ENCODE data around the gene ZNF219. TPM values are rescaled to one million over a fixed set of nuclear protein-coding genes. Genes with fewer than 3 reads are reported as not detected.
A peak's percentile ranks its signal among the peaks of the same experiment; 100 is the strongest.

Gene ZNF219
- total and polyA plus RNA-seq, 10 of the 15 experiments (the other 5 are each of a cell fraction or from before 2014, with no cell fraction given): 0.16 to 6.4 (median 1.9) TPM

DNA sequence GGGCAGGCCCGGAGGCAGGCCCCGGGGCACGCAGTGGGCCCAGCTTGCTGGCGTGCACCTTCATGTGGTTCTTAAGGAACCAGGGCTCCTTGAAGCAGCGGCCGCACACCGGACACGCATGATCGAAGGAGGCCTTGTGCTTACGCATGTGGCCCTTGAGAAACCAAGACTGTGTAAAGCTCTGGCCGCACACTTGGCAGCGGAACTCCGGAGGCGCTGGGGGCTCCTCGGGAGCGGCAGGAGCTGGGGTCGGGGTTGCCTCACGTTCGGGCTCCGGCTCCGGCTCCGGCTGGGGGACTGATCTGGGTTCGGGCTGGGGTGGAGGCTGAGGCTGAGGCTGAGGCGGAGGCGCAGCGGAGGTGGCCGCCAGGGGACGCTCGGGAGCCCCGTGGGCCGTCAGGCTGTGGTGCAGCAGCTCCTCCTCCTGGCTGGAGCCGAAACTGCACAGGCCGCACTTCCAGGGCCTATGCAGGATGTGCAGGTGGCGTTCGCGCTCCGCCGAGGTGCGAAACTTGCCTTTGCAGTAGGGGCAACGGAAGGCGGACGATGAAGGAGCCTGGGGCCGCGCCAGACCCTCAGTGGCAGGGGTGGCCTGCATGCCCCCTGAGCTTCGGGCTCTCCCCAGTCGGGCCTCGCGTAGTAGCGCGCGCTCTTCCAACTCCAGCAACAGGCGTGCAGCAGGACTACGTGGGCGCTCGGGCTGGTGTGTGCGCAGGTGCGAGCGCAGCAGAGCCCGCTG lies 6.0 kb downstream of the ZNF219 start:
- no peak overlapping the region for H3K4me2 ChIP-seq (ENCODE audit: control insufficient read depth, insufficient read depth)
- H4K20me1 ChIP-seq (ENCODE audit: control insufficient read depth, insufficient read depth): no peaks in the 10 kb centered on the region
- H3K27ac ChIP-seq (ENCODE audit: control insufficient read depth, insufficient read depth): no peak overlapping the region
- no peaks in the 10 kb centered on the region for H3K9me3 ChIP-seq (replicated peaks; ENCODE audit: control insufficient read depth, insufficient read depth, low read length)
- ATAC-seq (peak; percentile 92), FAIRE-seq (peak; percentile 74), DNase-seq (ENCODE audit: low read depth, low spot score) (no peak)
- in situ Hi-C loops (cut with MboI) (no loop called here), intact Hi-C loops (cut with micrococcal nuclease; ENCODE audit: unreplicated experiment) (loop anchor here (1.0 kb wide), 3 partner anchors 15 to 78 kb away; no protein-coding TSS in a partner anchor)
- CTCF ChIA-PET: interaction anchor here (0.6 to 6.9 kb wide), 18 partner anchors 8 to 85 kb away, joined by 3 to 194 read pairs (median 6); partner anchors contain the start of genes ARHGEF40, RNASE8 and TMEM253
- no peaks in the 10 kb centered on the region for H3K36me3 ChIP-seq (ENCODE audit: control insufficient read depth in 2 of 2, insufficient read depth in 2 of 2, low read length in 1 of 2)
- RAD21 ChIA-PET (ENCODE audit: unreplicated experiment): interaction anchor here (0.7 to 3.2 kb wide), 11 partner anchors 11 to 406 kb away, joined by 3 to 51 read pairs (median 4); partner anchors contain the start of genes ARHGEF40 and TMEM253
- H3K9ac ChIP-seq (ENCODE audit: control insufficient read depth, insufficient read depth, low read length): no peak overlapping the region
- H3K27me3 ChIP-seq (replicated peaks in 1 of 2; ENCODE audit: control insufficient read depth in 2 of 2, insufficient read depth in 2 of 2, low read length in 1 of 2): peaks cover 0 to 3% of the 10 kb centered on the region in 2 experiments; a peak in 2 of 4 replicates
- H3K4me1 ChIP-seq (ENCODE audit: control insufficient read depth, insufficient read depth, low read length): no peaks in the 10 kb centered on the region
- BruUV-seq (replicated peaks): no TSS peak
- H3K4me3 ChIP-seq: no peak overlapping the region
- no peaks in the 10 kb centered on the region for H3K79me2 ChIP-seq (ENCODE audit: control insufficient read depth, insufficient read depth, low read length)
- no peak overlapping the region for H2AFZ ChIP-seq (ENCODE audit: control insufficient read depth, low read depth, low read length)
- WGBS (ENCODE audit: insufficient coverage, insufficient replicate concordance, low lambda C conversion rate, missing lambda C conversion rate): 27% methylated on average over 56 of the region's 59 CpGs
- SMC1A ChIA-PET (ENCODE audit: uncharacterized antibody, unreplicated experiment): interaction anchor here (0.9 to 5.9 kb wide), 6 partner anchors 9 to 78 kb away, joined by 5 to 78 read pairs (median 8); partner anchors contain the start of gene TMEM253
- POLR2A ChIA-PET: interaction anchor here (0.7 to 1.9 kb wide), 3 partner anchors 9 to 12 kb away, joined by 3 to 5 read pairs (median 4); no protein-coding TSS in a partner anchor
- TF ChIP-seq GABPA (IDR thresholded peaks at IDR 0.05; ENCODE audit: low read depth) (no peak), SUZ12 (IDR thresholded peaks at IDR 0.05; ENCODE audit: unreplicated experiment) (no peak), YBX1 (IDR thresholded peaks at IDR 0.05) (no peak), FOXM1 (IDR thresholded peaks at IDR 0.05; ENCODE audit: low read depth, low read length) (0 out of 2 replicates have a peak, but pooled peaks have one; percentile 57), BCL11A (IDR thresholded peaks at IDR 0.05; ENCODE audit: low read depth, low read length) (no peak), HCFC1 (IDR thresholded peaks at IDR 0.05; ENCODE audit: low read length) (peak; percentile 51; the same call in 1 of the 2 replicates), ASH2L (IDR thresholded peaks at IDR 0.05; ENCODE audit: borderline replicate concordance, low read depth) (no peak), ESRRA (IDR thresholded peaks at IDR 0.05; ENCODE audit: low read length) (no peak), SMAD1 (IDR thresholded peaks at IDR 0.05; ENCODE audit: low read depth, partially characterized antibody) (no peak), SUPT20H (IDR thresholded peaks at IDR 0.05; ENCODE audit: borderline replicate concordance, control insufficient read depth, low read depth, low read length) (no peak), MEF2B (IDR thresholded peaks at IDR 0.05; ENCODE audit: partially characterized antibody, poor library complexity, severe bottlenecking) (no peak), BHLHE40 (IDR thresholded peaks at IDR 0.05; ENCODE audit: borderline replicate concordance in 1 of 2, low read depth in 2 of 2, low read length in 1 of 2) (peak; percentile 24 to 58; a peak in 1 of 4 replicates), CBX5 (IDR thresholded peaks at IDR 0.05; ENCODE audit: low read depth) (peak; percentile 82; the same call in 1 of the 2 replicates)
- TF ChIP-seq, protein P1, sequence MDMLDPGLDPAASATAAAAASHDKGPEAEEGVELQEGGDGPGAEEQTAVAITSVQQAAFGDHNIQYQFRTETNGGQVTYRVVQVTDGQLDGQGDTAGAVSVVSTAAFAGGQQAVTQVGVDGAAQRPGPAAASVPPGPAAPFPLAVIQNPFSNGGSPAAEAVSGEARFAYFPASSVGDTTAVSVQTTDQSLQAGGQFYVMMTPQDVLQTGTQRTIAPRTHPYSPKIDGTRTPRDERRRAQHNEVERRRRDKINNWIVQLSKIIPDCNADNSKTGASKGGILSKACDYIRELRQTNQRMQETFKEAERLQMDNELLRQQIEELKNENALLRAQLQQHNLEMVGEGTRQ (IDR thresholded peaks at IDR 0.05; ENCODE audit: borderline replicate concordance, low read depth, low read length): no peak
- TF ChIP-seq, protein P2, sequence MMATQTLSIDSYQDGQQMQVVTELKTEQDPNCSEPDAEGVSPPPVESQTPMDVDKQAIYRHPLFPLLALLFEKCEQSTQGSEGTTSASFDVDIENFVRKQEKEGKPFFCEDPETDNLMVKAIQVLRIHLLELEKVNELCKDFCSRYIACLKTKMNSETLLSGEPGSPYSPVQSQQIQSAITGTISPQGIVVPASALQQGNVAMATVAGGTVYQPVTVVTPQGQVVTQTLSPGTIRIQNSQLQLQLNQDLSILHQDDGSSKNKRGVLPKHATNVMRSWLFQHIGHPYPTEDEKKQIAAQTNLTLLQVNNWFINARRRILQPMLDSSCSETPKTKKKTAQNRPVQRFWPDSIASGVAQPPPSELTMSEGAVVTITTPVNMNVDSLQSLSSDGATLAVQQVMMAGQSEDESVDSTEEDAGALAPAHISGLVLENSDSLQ (IDR thresholded peaks at IDR 0.05): no peak
- TF ChIP-seq, protein P3, sequence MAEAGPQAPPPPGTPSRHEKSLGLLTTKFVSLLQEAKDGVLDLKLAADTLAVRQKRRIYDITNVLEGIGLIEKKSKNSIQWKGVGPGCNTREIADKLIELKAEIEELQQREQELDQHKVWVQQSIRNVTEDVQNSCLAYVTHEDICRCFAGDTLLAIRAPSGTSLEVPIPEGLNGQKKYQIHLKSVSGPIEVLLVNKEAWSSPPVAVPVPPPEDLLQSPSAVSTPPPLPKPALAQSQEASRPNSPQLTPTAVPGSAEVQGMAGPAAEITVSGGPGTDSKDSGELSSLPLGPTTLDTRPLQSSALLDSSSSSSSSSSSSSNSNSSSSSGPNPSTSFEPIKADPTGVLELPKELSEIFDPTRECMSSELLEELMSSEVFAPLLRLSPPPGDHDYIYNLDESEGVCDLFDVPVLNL (IDR thresholded peaks at IDR 0.05; ENCODE audit: low read depth, low read length): no peak
- TF ChIP-seq, protein P4, sequence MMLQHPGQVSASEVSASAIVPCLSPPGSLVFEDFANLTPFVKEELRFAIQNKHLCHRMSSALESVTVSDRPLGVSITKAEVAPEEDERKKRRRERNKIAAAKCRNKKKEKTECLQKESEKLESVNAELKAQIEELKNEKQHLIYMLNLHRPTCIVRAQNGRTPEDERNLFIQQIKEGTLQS (IDR thresholded peaks at IDR 0.05; ENCODE audit: borderline replicate concordance, extremely low read depth, low read depth, low read length): peak; percentile 88
- TF ChIP-seq, protein P5, sequence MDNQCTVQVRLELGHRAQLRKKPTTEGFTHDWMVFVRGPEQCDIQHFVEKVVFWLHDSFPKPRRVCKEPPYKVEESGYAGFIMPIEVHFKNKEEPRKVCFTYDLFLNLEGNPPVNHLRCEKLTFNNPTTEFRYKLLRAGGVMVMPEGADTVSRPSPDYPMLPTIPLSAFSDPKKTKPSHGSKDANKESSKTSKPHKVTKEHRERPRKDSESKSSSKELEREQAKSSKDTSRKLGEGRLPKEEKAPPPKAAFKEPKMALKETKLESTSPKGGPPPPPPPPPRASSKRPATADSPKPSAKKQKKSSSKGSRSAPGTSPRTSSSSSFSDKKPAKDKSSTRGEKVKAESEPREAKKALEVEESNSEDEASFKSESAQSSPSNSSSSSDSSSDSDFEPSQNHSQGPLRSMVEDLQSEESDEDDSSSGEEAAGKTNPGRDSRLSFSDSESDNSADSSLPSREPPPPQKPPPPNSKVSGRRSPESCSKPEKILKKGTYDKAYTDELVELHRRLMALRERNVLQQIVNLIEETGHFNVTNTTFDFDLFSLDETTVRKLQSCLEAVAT (IDR thresholded peaks at IDR 0.05): no peak
